HG03103 (cell line): ENCODE results near the gene CCDC192.

ENCODE experiments used
- ATAC-seq: cut with Tn5 transposase; IDR thresholded peaks from one replicate; pipeline ENCODE4 v1.9.1; 2021; ENCODE audit warnings: low read depth; ENCODE audit not compliant: unreplicated experiment

Gene CCDC192

DNA sequence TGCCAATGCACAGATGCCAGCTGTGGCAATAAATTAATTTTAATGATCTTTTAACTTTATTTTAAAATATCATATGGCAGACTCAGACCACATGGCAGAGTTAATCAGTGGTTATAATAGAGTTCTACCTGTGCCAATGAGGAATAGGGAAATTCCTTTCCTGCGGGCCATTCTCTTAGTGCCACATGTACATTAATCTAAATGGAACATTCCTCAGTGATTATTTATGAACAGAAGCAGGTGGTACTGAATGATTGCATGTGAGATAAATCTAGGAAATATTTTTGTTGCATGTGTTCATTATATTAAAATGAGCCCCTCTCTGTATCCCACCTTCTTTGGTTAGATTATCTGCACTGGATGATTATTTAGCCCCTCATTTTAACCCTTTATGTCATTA is 102.3 kb downstream of the CCDC192 start:
- ATAC-seq, result no peak

DNA sequence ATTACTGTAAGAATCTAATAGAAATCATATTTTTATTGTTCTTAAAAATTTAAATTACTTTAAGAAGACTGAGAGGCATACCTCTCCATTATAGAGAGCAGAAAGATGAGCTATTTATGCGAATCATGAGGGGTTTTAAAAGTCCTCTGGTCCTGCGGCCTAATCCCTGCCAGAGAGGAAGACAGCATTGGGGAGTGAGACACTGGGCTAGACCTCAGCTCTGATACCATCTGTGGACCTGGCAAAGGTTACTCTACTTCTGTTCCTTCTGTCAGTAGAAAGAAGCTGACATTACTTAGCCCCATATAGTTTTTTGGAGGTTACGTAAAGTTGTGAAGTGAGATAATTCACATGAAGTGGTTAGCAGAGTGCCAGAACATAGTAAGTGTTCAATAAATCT is 103.6 kb downstream of the CCDC192 start:
- ATAC-seq, result no peak

DNA sequence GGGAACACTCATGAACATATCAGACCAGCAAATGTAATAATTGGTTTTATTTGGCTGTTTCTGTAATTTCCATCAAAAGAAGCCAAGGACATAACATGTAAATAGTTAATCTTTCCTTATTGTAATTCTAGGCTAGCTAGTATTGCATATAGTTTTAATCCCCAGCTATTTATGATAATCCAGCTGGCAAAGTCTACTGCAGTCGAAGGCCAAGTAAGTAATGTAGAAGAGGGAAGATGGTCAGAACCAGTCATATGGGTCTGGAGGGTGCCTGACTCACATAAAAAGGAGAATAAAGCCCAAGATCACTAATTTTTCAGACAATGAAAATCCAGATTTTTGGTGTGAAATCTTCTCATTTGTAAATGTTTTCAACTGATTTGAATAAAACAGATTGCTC is 106.3 kb downstream of the CCDC192 start:
- no peak for ATAC-seq

DNA sequence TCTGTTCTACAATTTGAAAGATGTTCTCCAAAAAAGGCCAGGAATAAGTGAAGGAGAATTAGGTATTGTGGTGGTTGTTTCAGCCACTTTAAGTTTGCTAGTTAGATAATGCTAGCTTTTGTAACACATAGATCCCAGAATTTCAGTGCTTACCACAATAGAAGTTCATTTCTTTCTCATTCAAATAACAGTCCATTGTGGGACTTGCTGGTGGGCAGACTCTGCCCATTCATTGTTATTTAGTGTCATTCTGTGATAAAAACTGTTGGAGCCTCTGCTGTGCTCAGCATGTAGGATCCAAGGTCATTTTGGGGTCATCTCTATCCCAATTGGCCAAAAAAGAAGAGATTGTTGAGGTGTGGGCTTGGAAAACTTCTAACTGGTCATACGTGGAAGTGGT is 106.8 kb downstream of the CCDC192 start:
- ATAC-seq, result no peak

DNA sequence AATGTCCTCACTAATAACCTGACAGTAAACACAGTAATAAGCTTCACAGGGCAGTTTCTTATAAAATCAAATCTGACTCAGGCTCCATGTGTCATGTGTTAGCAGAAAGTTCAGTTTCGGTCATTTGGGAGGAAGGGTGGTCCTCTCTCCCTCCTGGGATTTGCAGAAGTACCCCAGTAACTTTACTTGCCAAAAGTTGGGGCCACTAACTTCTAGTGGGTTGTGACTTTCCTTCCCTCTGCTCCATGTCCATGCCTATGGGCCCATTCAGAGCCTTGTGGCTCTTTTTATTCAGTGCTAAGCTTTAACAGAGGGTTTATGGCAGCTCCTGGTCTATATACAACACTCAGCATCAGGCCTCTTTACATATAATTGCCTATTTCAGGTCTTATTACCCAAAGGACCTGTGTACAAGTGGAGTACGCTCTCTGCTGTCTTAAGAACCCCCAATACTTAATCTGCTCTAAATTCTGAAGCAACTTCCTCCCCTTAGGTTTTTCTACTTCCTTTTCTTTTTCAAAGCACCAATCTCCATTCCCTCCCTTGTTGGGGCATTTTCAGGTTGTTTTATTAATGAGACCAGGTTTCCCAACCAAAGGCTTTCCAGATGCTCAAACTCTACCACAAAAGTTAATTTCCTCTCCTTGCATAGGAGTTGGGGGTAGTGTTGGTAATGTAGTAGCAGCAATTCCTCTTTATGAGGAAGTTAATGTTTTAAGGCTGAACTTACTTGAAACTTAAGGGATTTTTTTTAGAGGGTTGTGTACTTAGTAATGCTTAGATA is 107.7 kb downstream of the CCDC192 start:
- ATAC-seq, result no peak

DNA sequence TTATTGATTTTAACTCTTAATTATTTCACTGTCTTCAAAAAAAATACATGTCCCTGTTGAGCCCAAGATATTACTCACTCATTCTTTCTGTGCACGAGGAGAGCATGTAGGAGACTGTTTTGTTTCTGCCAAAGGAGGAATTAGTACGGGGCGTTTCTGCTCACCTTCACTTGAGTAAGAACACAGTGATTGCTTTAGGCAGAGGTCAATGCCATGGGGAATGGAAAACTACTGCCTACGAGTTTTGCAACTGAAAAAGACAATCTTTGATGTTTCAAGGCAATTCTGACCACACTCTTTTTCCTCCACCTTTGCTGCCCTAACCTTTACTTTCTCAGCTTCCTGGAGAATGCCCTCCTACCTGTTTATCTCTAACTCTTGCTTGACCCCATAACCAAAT is 109.4 kb downstream of the CCDC192 start:
- ATAC-seq, result no peak

DNA sequence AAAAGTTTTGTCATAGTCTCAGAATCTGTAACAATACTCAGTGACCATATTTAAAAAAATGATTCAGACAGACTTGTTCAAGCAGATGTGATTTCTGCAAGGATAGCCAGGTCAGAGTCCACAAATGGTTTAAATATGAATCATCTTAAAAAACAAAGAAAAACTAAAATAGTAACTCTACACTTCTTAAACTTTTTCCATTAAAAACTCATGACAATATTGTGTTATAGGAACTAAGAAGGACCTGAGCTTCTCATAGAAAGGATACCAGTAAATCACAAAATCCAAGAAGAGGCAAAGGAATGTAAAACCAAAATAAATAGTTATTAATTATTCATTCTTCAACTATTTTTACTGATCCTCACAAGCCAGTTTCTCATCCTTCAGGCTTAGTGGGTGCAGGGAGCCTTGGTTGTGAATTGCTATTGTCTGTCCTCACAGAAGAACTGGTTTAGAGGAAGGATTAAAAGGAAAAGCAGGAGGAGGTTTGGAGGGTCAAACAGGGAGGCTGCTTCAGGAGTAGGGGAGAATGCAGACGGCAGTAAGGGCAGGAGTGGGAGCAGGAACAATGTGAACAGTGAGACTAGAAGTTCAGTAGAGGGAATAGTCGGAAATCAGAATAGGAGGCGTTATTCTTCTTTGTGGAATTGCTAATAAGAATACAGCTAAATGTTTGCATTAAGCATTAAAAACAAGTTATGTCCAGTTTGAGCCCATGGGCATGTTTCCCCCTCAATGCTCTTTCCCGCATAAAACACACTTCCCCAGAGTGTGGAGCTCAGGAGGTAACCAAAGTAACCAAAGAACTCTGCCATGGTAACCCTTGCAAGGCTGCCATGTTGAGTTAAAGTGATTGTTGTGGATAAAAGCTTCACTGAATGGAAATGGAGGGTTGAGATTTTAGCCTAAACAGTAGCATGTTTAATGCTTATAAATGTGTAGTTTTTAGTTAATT is 110.7 kb downstream of the CCDC192 start:
- ATAC-seq, result no peak

DNA sequence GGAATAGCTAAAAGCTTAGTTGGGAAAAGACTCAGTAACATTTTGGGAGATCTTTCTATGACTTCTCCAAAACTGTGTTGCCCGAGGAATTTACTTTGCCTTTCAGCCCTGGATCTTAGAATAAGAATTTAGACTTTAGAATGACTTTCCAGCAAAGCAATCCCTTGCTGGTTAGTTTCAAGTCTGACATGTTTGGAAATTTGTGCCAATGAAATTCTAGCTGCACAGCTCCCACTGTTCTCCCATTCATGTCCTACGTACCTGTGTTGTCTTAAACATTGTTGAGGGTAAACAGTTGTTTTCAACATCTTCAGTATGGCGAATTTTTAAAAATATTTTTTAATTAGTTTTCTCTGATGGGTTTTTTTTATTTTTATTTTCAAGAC is 111.4 kb downstream of the CCDC192 start:
- no peak for ATAC-seq

DNA sequence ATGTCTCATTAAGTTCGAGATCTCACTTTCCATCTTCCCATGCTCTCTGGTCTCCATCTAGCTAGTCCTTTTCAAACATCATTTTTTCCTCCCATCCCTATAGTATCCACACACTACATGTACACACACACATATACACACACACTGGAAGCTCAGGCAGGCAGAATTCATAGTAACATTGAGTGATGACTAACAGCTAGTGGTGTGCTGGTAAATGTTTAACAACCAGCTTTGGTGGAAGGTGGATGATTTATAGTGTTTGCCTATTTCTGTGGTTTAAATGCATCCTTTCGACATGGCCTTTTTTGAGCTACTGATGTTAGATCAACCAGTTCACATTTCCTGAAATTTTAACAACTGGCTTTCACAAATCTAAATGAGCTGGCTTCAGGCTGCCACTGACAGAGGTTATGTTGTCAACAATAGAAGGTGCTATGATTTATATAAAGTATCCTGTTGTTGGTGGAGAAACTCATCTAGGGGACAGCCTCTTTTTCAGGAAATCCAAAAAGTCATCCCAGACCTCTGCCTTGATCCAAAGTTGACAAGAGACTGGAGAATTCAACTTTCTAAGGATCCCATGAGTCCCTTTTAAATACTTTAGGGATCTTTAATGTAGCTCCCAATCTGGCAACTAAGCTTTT is 117.8 kb downstream of the CCDC192 start:
- ATAC-seq, result peak; percentile 59

DNA sequence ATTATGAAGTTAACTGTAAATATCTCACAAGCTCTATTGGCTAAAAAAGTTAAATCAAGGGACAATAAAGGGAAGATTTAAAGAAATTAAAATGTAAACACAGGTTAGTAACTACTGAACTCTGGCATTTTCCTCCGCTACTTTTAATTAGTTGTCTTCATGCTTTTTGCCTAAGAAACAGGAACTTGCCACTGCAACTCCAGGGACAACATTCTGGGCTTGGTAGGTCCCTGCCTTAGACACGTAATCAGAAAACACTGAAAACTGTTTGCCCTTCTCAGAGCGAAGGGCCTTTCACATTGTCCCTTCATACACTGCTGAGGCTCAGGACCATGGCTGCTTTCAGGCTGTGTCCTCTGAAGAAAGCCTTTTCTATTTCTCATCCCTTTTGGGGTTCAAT is 118.7 kb downstream of the CCDC192 start:
- no peak for ATAC-seq

DNA sequence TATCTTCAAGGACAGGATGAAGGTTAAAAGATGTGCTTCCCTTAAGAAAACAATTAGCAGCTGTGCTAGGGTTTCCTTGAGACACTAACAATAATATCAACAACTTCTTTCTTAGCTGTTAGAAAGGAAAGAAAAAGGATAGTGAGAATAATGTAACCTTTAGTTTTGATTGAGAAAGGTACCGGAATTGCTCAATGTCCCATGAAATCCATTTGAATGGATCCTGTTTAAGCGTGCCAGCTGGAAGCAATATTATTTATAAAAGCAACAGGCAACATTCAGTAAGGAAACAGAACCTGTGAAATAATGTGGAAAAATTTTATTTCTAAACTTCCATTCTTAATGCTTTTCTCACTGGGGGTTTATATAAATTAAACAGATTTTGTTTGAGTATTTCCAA is 120.9 kb downstream of the CCDC192 start:
- ATAC-seq, result no peak

DNA sequence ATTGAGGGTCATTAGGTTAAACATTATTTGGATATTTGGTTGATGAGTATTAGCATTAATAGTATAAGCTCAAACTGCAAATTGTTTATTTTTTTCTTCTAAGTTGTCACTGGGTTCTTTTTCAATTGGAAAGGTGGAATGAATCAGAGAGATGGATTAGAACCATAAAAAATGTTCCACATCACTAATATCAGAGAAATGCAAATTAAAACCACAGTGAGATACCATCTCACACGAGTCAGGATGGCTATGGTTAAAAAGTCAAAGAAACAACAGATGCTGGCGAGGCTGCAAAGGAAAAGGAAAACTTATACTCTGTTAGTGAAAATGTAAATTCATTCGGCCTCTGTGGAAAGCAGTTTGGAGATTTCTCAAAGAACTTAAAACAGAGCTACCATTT is 122.8 kb downstream of the CCDC192 start:
- no peak for ATAC-seq

DNA sequence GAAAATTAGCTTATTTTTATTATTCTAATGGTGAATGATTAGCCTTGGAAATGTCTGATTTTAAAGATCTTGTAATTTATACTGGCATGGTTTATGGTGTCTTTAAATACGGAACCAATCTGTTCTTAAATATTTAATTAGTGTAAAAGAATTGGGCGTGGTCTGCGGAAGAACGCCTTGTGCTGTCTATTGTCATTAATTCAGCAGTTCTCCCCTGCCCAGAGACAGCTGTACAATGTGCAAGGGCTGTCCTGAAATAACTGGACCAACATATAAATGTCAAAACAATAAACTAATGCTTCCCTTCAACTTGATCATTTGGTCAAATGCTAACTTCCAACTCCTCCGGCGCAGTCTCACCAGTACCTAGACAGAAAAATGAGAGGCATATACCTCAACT is 124.3 kb downstream of the CCDC192 start:
- no peak for ATAC-seq

DNA sequence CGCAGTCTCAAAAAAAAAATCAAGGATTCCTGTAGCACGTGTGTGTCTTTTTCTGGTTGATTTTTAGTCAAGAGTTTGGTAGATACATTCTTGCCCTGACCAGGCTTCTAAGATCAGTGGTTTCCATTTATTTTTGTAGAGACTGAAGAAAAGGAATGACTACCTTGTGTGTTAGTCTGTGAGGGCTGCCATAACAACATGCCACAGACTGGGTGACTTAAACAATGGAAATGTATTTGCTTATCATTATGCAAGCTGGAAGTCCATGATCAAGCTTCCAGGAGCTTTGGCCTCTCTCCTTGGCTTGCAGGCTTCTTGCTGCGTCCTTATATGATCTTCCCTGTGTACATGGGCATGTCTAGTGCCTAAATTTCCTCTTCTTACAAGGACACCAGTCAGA is 127.0 kb downstream of the CCDC192 start:
- ATAC-seq, result no peak

DNA sequence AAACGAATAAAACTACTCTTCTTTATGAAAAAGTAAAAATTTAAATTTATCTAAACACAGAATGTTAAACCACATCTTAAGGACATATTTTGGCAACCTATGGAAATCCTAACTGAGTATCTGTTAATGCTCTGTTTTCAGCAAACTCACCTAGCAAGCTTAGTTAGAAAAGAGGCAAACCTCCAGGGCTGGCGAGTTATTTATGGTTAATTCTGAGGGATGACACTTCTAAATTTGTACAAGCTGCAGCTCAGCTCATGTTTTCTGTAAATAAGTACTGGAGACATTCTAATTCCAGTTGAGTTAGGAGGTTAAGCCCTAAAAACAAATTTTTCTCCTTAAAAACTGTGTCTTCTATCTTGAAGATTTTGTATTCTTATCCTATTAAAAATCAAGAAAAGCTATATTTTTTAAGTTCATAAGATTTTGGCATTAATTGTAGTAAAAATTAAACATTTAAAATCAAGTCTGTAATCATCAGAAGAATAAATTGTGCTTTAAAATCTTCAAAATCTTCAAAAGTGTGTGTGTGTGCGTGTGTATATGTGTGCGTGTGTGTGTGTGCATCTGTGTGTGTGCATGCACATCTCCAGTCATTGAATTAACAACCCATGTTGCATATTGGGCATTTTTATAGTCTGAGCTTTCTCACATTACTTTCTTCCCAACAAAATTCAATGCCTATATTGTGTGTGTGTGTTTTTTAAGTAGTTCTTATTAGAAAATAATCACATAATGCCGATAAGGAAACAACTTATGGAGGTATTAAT is 127.8 kb downstream of the CCDC192 start:
- ATAC-seq, result no peak

DNA sequence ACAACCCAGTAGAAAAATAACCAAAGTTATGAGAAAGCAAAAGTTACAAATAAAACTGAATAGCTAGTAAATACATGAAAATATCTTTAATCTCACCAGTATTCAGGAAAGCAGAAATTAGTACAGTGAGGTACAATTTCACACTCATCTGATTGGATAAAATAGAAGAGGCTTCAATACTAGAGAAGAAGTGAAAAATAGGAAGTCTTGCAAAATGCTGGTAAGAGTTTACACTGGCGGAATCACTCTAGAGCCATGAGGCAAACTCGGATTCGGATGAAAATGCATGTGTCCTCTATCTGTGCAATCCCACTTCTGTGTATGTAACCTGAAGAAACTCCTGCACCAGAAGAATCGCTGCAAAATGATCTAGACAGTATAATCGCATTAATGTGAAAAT is 128.9 kb downstream of the CCDC192 start:
- no peak for ATAC-seq

DNA sequence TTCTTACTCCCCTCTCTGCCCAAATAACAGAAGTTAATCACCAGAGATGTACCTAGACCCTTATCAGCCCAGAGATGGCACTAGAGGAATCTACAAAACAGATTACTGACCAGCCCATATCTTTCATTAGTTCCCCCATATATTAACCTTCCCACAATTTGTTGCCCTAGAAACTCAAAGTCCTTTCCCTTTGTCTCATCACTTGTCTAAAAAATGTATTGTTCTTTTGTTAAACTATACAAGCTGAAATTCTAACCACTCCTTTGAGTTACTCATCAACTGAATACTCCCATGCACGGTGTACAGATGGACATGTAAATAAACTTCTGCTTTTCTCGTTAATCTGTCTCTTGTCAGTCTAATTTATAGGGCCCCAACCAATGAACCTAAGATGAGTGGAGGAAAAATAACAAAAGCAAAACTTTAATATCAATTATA is 130.9 kb downstream of the CCDC192 start:
- ATAC-seq, result no peak

DNA sequence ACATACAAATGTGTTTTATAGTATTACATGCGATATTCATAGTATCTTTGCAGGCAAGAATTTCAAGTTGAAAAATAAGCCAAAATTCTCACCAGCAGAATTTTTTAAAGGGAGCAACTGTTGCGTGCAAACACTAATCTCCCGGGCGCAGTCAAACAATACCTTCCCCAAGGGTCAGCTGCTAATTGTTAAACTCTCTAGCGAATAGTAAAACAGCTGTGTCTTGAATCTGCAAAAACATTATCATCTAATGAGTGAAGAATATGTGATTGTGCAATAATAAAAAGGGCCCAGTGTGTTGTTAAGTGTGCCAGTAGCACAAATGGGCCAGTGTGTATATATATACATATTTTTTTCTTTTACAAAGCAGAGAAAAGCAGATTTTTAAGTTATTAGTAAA is 131.4 kb downstream of the CCDC192 start:
- ATAC-seq, result no peak

DNA sequence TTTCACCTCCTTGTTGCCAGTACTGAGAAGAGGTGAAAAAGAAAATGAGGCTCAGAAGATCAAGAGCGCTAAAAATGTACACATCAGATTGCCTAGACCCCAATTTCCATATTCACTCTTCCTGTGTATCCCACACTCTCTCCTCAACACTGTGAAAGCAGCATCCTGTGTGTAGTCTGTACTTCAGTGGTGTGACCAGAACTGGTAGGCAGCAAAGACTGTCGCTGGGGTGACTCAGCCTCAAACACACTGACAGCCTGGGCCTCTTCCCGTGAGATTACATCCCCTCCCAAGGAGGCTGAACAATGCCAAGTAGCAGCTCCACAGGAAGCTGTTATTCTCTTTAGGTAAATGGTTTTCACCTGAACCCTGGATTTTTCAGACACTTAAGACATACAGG is 135.5 kb downstream of the CCDC192 start:
- ATAC-seq, result no peak

DNA sequence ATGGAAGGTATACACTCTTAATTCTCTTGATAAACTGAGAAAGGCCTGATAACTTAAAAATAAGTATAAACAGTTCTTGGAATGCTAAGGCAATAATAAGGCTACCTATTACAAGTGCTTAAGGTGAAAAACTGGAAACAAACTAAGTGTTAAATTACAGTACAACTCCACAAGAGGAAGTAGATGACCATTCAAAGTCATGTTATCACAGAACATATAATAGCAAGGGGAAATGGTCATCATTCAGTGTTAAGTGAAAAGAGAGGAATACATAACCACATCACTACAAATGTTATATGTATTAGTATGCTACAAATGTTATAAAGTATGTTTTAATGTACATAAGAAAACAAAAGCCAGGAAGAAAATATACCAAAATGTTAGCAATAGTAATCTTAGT is 135.9 kb downstream of the CCDC192 start:
- ATAC-seq, result no peak
